Choroid plexus epithelial cell (primary cell): ENCODE data around the gene METRN.

ENCODE experiments used
- DNase-seq: peaks from one replicate; pipeline ENCODE4 v3.0.0-alpha.2; 2010; ENCODE audit warnings: low read depth
- H3K4me3 ChIP-seq: 2 replicates; pipeline ENCODE4 v1.5.1; 2011; ENCODE audit warnings: low read depth, mild to moderate bottlenecking, control low read depth, low read length, moderate library complexity
- CTCF ChIP-seq: conservative IDR thresholded peaks from 2 replicates; pipeline ENCODE4 v1.5.1; 2011; ENCODE audit warnings: low read depth, mild to moderate bottlenecking, control low read depth, inconsistent platforms, low read length, moderate library complexity

Gene METRN

GRCh38 chr16:694187-694862 is 20.6 kb upstream of the METRN start:
- H3K4me3 ChIP-seq, result no peak overlapping the region
- no peak for DNase-seq

GRCh38 chr16:694863-695354 is 20.0 kb upstream of the METRN start:
- H3K4me3 ChIP-seq, result no peak overlapping the region
- no peak for DNase-seq

More at GRCh38 chr16:694187-694862, 20.6 kb upstream of the METRN start:
- no peak for TF ChIP-seq CTCF

GRCh38 chr16:695355-696089 is 19.4 kb upstream of the METRN start:
- no peak for DNase-seq
- no peak overlapping the region for H3K4me3 ChIP-seq
- no peak for TF ChIP-seq CTCF

More at GRCh38 chr16:694863-695354, 20.0 kb upstream of the METRN start:
- no peak for TF ChIP-seq CTCF

GRCh38 chr16:698911-699671 is 15.8 kb upstream of the METRN start:
- H3K4me3 ChIP-seq, result no peak overlapping the region
- no peak for DNase-seq
- TF ChIP-seq CTCF, result no peak

GRCh38 chr16:700684-701584 is 14.0 kb upstream of the METRN start:
- DNase-seq, result no peak
- H3K4me3 ChIP-seq, result no peak overlapping the region
- TF ChIP-seq CTCF, result no peak

- TF ChIP-seq CTCF, result no peak
- no peak overlapping the region for H3K4me3 ChIP-seq
- no peak for DNase-seq
Measured at GRCh38 chr16:702341-702740, 12.6 kb upstream of the METRN start.
